DMS79 treated with DMSO at 0.1 percent for 48 hours (cell line): ENCODE data around the gene CCDC167.
A peak's percentile ranks its signal among the peaks of the same experiment; 100 is the strongest.

Experiments
- DNase-seq: peaks from one replicate; lab custom pipeline; 2025; lab: John Stamatoyannopoulos, UW

CCDC167 gene

GRCh38 chr6:37489697-37490336 is 9.9 kb downstream of the CCDC167 start:
- DNase-seq, result peak; percentile 19

- DNase-seq, result no peak
Measured at GRCh38 chr6:37488476-37488875, 11.2 kb downstream of the CCDC167 start.

DNA sequence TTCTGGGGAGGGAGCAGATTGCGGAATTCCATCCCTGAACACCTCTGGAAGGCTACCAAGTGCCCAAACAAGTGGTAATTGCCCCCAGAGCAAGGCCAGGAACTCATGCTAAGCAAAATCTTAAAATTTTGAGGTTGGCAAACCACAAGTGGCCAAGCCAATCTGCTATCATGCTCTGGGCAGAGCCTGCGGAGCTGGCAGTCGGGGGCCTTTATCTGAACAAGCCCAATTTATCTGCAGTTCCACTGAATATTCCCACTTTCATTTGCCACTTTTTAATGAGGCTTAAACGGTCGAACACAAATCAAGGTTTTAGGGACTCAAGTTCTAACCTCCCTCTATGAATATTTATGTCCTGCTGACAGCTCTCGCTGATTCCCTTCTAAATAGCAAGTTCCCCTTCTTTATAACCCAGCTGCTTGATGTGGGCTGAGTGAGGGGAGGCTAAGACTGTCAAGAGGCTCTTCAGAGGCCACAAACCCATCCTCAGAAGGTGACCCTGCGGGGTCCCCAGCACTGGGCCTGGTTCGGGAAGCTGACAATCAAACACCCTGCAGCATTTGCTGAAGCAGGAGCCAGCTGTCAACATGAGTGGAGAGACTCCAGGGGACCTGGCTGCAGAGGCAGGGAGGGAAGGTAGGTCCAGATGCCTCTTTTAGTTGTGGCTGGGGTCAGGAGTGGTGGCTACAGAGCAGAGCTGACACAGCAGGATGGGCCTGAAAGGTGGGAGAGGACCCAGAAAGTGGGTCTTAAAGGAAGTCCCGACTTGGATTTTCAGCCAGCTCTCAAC is 11.9 kb downstream of the CCDC167 start:
- peak; percentile 77 for DNase-seq

- DNase-seq, result no peak
Measured at GRCh38 chr6:37486121-37486839, 13.4 kb downstream of the CCDC167 start.

GRCh38 chr6:37485291-37485702 is 14.4 kb downstream of the CCDC167 start:
- DNase-seq, result no peak

DNA sequence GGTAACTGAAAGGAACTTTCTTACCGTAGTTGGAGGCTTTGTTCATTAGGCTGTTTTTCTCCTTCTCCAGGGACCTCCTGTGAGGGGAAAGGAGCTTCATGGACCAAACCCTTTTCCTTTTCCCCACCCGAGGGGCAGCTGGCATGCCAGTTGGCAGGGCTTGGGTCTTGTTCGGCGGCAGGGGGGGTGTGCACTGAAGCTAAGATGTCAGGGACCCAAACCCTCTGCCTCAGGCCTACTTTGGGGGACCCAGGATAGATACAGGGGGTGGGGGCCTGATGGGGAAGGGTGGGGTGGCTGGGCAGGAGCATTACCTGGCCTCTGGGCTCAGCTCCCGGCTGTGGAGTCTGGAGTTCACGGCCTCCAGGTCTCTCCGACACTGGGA is 14.9 kb downstream of the CCDC167 start:
- DNase-seq, result no peak

DNA sequence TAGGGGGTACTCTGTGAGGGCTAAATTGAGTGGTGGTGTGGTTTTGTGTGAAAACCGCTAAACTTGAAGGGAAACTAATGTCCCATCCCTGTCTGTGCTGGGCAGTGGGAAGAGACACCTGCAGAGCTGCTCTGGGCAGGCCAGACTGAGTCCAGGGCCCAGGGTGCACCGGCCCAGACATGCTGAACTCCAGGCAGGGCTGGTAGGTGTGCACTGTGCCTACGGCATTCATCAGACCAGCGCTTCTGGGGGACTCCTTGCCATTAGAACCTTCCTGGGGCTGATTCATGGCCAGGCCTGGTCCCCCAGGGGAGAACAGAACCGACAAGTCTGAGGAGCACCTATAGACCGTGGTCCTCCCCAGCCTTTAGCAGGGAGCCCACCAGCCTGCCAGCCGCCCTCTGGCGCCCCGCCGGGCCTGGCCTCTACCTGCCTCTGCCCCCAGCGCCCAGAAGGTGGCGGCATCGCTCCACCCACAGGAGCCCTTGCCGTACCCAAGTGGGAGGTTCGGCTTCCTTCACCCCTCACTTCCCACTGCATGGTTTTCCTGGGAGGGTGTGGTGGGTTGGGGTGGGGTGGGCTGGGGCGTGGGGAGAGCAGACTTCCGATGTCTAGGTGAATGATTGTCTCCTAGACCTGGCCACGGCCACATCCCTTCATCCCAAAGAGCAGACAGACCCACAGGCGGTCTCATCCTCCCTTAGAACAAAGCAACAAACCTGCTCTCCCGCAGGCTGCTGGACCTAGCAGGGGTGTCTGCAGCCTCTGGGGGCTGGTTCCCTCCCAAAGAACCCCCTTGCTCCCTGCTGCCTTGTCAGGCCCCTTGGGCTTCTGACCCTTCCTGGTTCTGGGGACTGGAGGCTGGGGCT is 15.5 kb downstream of the CCDC167 start:
- peak; percentile 20 for DNase-seq

GRCh38 chr6:37483252-37483901 is 16.3 kb downstream of the CCDC167 start:
- DNase-seq, result no peak

DNA sequence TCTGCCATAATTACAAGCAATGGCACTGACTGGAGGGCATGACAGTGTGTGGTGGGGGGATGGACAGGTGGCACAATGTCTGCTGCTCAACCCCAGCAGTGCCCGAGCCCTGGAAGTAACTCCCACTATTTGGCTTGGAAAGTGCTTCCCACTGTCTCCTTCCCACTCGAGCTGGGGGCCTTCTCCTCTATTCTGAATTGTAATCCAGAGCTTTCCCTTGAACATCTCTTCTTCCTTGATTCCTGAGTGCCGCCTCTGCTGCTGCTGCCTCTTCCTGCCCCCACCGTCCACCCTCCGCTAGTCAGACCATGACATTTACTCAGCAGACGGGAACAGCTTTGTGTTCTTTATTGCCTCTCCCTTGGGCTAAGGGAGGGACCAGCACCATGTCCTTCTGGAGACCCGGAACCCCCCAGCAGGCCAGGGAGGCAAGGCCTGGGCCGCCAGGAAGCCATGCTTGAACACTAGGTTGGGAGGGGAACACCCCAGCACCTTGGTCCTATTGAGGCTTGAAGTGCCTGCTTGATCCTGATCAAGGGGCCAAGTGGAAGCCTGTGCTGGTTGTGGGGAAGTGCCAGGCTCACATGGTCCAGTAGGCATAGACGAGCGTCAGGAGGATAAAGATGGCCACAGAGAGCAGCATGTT is 17.0 kb downstream of the CCDC167 start:
- peak; percentile 68 for DNase-seq

DNA sequence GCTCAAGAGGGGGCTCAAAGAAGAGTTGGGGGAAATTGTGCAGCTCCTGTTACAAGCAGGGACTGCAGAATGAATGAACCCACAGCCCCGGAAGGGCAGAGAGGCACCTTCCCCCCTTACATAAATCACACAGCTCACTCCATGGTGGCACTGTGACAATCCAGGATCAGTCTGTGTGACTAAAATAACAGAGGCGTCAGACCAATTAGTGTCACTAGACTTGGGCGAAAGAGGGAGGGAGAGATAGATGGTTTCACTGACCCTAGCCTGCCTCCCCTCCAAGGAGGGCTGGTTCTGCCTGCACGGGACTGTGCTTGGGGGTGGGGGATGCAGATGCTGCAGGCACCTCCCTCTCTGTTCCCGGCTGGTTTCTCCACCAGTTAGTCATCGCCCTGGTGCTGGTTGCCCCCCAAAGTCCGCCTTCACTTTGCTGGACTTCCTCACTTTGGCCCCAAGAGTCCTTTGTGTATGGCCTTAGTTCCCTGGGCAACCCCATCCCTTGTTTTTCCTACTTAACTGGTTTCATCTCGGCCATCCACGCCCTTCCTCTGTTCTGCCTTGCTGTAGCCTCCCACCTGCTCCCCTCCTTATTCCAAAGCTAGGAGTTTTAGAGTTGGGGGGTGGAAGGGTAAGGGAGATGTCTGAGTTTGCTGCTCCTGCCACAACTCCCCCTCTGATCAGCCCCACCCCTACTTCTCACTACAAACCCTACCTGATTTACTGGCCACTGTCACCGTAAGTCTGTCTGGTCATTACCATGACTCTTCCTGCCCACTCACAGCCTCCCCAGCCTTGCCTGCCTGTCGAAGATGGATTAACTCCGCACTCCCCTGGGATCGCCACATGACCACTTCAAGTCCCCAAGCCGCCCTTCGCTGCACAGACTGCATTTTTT is 17.7 kb downstream of the CCDC167 start:
- DNase-seq, result peak; percentile 77

DNA sequence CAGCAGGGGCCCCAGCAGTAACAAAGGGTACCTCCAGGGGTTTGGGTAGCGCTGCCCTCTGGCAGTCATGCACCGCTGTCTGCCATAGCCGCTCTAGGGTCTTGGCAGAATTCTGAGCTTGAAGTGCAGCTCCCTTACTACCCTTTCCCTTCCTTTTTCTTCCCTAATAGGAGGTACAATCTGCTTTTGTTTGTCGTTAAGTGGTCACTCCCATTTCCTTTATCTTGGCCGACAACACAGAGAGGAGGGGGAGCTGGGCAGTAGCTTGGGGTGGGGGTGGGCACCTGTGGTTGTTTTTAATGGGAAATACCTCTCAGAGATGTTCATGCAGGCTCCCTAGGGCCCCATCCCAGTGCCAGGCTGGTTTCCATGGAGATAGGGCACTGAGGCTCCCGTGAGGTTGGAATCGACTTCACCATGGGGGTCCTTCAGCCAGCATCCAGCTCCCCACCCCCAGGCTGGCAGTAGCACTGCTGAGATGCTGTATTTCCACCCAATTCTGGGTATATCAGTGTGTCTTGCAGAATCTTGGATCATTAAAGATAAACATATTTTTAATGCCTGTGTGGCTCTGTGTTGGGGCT is 18.6 kb downstream of the CCDC167 start:
- DNase-seq, result peak; percentile 70

- no peak for DNase-seq
Measured at GRCh38 chr6:37480118-37480736, 19.5 kb downstream of the CCDC167 start.

GRCh38 chr6:37479266-37479854 is 20.3 kb downstream of the CCDC167 start:
- no peak for DNase-seq

DNA sequence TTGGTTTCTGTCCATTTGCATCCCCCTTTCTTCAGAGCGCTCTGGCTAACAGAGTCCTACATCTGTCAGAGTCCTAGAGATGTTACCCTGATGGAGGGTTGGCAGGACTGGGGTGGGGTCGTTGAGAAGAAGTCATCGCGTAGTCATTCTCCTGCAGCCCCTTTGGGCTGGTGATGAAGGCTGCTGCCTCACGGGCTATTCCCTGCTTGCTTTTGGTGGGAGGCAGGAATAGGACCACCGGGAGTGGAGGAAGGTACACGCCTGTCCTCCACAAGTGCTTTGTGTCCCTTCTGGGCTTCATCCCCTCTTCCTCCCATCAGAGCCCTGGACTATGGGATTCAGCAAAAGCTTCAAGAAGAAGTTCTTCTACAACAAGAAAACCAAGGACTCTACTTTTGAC is 20.9 kb downstream of the CCDC167 start:
- no peak for DNase-seq

- no peak for DNase-seq
Measured at GRCh38 chr6:37477656-37478435, 21.8 kb downstream of the CCDC167 start.

DNA sequence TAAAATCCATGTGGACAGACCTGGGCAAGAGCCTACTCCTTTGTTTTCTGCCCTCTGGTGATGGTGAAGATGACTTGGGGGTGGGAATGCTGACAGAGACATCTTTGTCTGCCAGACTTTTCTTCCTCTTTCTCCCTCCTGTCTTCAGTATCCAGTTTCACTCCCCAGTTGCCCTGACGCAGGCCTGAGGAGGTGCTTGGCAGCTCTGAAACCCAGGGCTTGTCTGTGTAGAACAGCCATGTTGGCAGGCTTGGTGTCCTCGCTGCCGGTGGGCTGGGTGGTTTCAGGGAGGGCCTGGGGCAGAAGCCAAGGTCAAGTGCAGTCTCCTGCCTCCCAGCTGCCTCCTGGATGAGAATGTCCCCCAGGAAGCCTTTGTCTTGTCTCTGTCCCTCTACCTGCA is 22.5 kb downstream of the CCDC167 start:
- no peak for DNase-seq

GRCh38 chr6:37474316-37474715 is 25.4 kb downstream of the CCDC167 start:
- DNase-seq, result no peak
